Liver (tissue), 9 donors: ENCODE data around the gene GTF3C5. TPM values are rescaled to one million over a fixed set of nuclear protein-coding genes. Genes with fewer than 3 reads are reported as not detected.

Source experiments
- DNase-seq: peaks from one replicate; pipeline ENCODE4 v3.0.0-alpha.2; 2017; ENCODE audit warnings: low spot score
- H3K27ac ChIP-seq, 2 donors: one replicate each; pipeline ENCODE4 v1.7.0; 2013; ENCODE audit warnings: inconsistent platforms in 2 of 2, low read length in 2 of 2, control low read depth in 1 of 2, low read depth in 1 of 2, mild to moderate bottlenecking in 1 of 2
- H3K27me3 ChIP-seq, 4 donors: one replicate each; pipeline versions ENCODE4 v1.6.1 to v1.7.0; 2013; ENCODE audit warnings: low read length in 3 of 4, inconsistent platforms in 1 of 4, mild to moderate bottlenecking in 1 of 4, moderate library complexity in 1 of 4; ENCODE audit not compliant: control insufficient read depth in 4 of 4, insufficient read depth in 4 of 4
- H3K36me3 ChIP-seq, 4 donors: one replicate each; pipeline versions ENCODE4 v1.6.1 to v1.7.0; 2013; ENCODE audit warnings: low read length in 3 of 4, mild to moderate bottlenecking in 3 of 4, low read depth in 1 of 4, moderate library complexity in 1 of 4; ENCODE audit not compliant: control insufficient read depth in 4 of 4, insufficient read depth in 3 of 4
- H3K4me1 ChIP-seq, 4 donors: one replicate each; pipeline versions ENCODE4 v1.6.1 to v1.7.0; 2013; ENCODE audit warnings: low read length in 3 of 4, mild to moderate bottlenecking in 3 of 4, moderate library complexity in 1 of 4; ENCODE audit not compliant: control insufficient read depth in 4 of 4, insufficient read depth in 4 of 4
- H3K4me3 ChIP-seq, 3 donors: one replicate each; pipeline versions ENCODE4 v1.6.1 to v1.7.0; 2013; ENCODE audit warnings: low read length in 3 of 3, control low read depth in 1 of 3, low read depth in 1 of 3, mild to moderate bottlenecking in 1 of 3
- H3K9ac ChIP-seq, 2 donors: one replicate each; pipeline ENCODE4 v1.7.0; 2013; ENCODE audit warnings: low read length in 2 of 2, mild to moderate bottlenecking in 2 of 2, moderate library complexity in 2 of 2, control low read depth in 1 of 2, low read depth in 1 of 2
- H3K9me3 ChIP-seq, 4 donors: one replicate each; pipeline versions ENCODE4 v1.6.1 to v1.7.0; 2013; ENCODE audit warnings: low read length in 3 of 4; ENCODE audit not compliant: control insufficient read depth in 4 of 4
- ATF3 ChIP-seq: IDR thresholded peaks from 2 replicates; pipeline ENCODE4 v1.6.1; 2016; ENCODE audit warnings: antibody characterized with exemption
- CTCF ChIP-seq: fragments of 150-350 bp; IDR thresholded peaks from 2 replicates; pipeline ENCODE4 v1.5.1; 2017; ENCODE audit warnings: improper control_type of control experiment, low read depth, low read length; ENCODE audit not compliant: missing input control
- EGR1 ChIP-seq, 2 donors: IDR thresholded peaks; 2 replicates each; pipeline ENCODE4 v1.6.1; 2016 to 2018; ENCODE audit warnings: antibody characterized with exemption in 2 of 2, low read depth in 2 of 2
- FOXA1 ChIP-seq: IDR thresholded peaks from 2 replicates; pipeline ENCODE4 v1.6.1; 2016; ENCODE audit warnings: antibody characterized with exemption
- FOXA2 ChIP-seq: IDR thresholded peaks from 2 replicates; pipeline ENCODE4 v1.6.1; 2016; ENCODE audit warnings: antibody characterized with exemption
- GABPA ChIP-seq, 2 donors: IDR thresholded peaks in 1 of 2; conservative IDR thresholded peaks in 1 of 2; 2 replicates each; pipeline ENCODE4 v1.6.1; 2016; ENCODE audit warnings: antibody characterized with exemption in 2 of 2, mild to moderate bottlenecking in 1 of 2, moderate library complexity in 1 of 2
- HNF4A ChIP-seq, 2 donors: conservative IDR thresholded peaks; 2 replicates each; pipeline ENCODE4 v1.6.1; 2016; ENCODE audit warnings: antibody characterized with exemption in 2 of 2, mild to moderate bottlenecking in 2 of 2
- HNF4G ChIP-seq: IDR thresholded peaks from 2 replicates; pipeline ENCODE4 v1.6.1; 2016; ENCODE audit warnings: antibody characterized with exemption
- JUND ChIP-seq, 2 donors: IDR thresholded peaks; 2 replicates each; pipeline ENCODE4 v1.6.1; 2016; ENCODE audit warnings: antibody characterized with exemption in 2 of 2
- MAX ChIP-seq: IDR thresholded peaks from 2 replicates; pipeline ENCODE4 v1.6.1; 2016; ENCODE audit warnings: antibody characterized with exemption
- NR2F2 ChIP-seq: IDR thresholded peaks from 2 replicates; pipeline ENCODE4 v1.6.1; 2016; ENCODE audit warnings: antibody characterized with exemption
- RAD21 ChIP-seq, 2 donors: IDR thresholded peaks; 2 replicates each; pipeline ENCODE4 v1.6.1; 2016; ENCODE audit warnings: antibody characterized with exemption in 2 of 2, mild to moderate bottlenecking in 2 of 2
- REST ChIP-seq: IDR thresholded peaks from 2 replicates; pipeline ENCODE4 v1.6.1; 2016; ENCODE audit warnings: antibody characterized with exemption, mild to moderate bottlenecking
- RXRA ChIP-seq, 2 donors: IDR thresholded peaks; 2 replicates each; pipeline ENCODE4 v1.6.1; 2017 to 2018; ENCODE audit warnings: antibody characterized with exemption in 2 of 2, mild to moderate bottlenecking in 1 of 2
- SP1 ChIP-seq: IDR thresholded peaks from 2 replicates; pipeline ENCODE4 v1.6.1; 2018; ENCODE audit warnings: antibody characterized with exemption, mild to moderate bottlenecking
- TAF1 ChIP-seq: conservative IDR thresholded peaks from 2 replicates; pipeline ENCODE4 v1.6.1; 2016; ENCODE audit warnings: antibody characterized with exemption, mild to moderate bottlenecking
- YY1 ChIP-seq: IDR thresholded peaks from 2 replicates; pipeline ENCODE4 v1.6.1; 2016; ENCODE audit warnings: antibody characterized with exemption, mild to moderate bottlenecking
- ZBTB33 ChIP-seq: IDR thresholded peaks from 2 replicates; pipeline ENCODE4 v1.6.1; 2016; ENCODE audit warnings: antibody characterized with exemption
- WGBS: extraction: QIAGEN DNeasy Blood & Tissue Kit; methylation state at CpG from one replicate; pipeline ENCODE4 v1.1.7; 2013; 5-methylcytosine and 5-hydroxymethylcytosine counted together
- polyA plus RNA-seq, 2 donors: library from polyadenylated mRNA; stranded (reverse) in 1 of 2; unstranded in 1 of 2; fragments of 200-250 nt in 1 of 2; fragments of >200 nt in 1 of 2; fragmentation: Nextera tagmentation in 1 of 2; extraction: Ambion mirVana in 1 of 2; gene quantifications; one replicate each; pipeline versions ENCODE4 v1.2.1 to v1.2.3, GENCODE V29; 2013 to 2015
- total RNA-seq, 2 donors: library from RNA; depleted of rRNA; stranded (reverse); fragments of >200 nt; gene quantifications; one replicate each; pipeline ENCODE4 v1.2.3, GENCODE V29; 2014
- donor health status: healthy.
- donor health status: healthy.
- donor health status: healthy.
- donor health status: healthy.
- donor health status: healthy.

GTF3C5 gene
- total and polyA plus RNA-seq, 4 donors: 13.2 to 26.2 (median 18.2) TPM

- no peak overlapping the region for H3K9ac ChIP-seq
- H3K27ac ChIP-seq: no peak overlapping the region
- no peaks in the 10 kb centered on the region for H3K27me3 ChIP-seq
- H3K4me1 ChIP-seq: peaks cover 0 to 4% (median 4%) of the 10 kb centered on the region in 4 donors
- no peak for DNase-seq
- no peak overlapping the region for H3K4me3 ChIP-seq
- no peaks in the 10 kb centered on the region for H3K9me3 ChIP-seq
- 95% methylated on average over 25 of the region's 25 CpGs for WGBS
- H3K36me3 ChIP-seq: peaks cover 1 to 12% (median 8%) of the 10 kb centered on the region in 4 donors
- no peak for TF ChIP-seq FOXA2
- no peak for TF ChIP-seq EGR1 (IDR thresholded peaks at IDR 0.05; ENCODE audit: low read depth in 2 of 2)
- TF ChIP-seq ATF3: no peak
- TF ChIP-seq JUND (IDR thresholded peaks at IDR 0.05): no peak
- TF ChIP-seq CTCF: no peak
- TF ChIP-seq HNF4G: no peak
- TF ChIP-seq YY1: no peak
- no peak for TF ChIP-seq FOXA1
- TF ChIP-seq ZBTB33: no peak
- no peak for TF ChIP-seq RXRA (IDR thresholded peaks at IDR 0.05)
- TF ChIP-seq HNF4A (conservative IDR thresholded peaks at IDR 0.05): no peak
- no peak for TF ChIP-seq MAX
- no peak for TF ChIP-seq TAF1
- TF ChIP-seq NR2F2: no peak
- no peak for TF ChIP-seq GABPA (IDR thresholded peaks at IDR 0.05 in 1 of 2, conservative IDR thresholded peaks at IDR 0.05 in 1 of 2)
- no peak for TF ChIP-seq SP1
- TF ChIP-seq RAD21 (IDR thresholded peaks at IDR 0.05): no peak
- TF ChIP-seq REST: no peak
Observed at GRCh38 chr9:133037775-133038515, 7.1 kb downstream of the GTF3C5 start.
